HepG2 (cell line): ENCODE data around the gene PTPA. TPM values are rescaled to one million over a fixed set of nuclear protein-coding genes. Genes with fewer than 3 reads are reported as not detected.

ENCODE experiments used
- CHD2 ChIP-seq: IDR thresholded peaks from 2 replicates; pipeline ENCODE4 v1.6.1; 2011; ENCODE audit warnings: low read depth, low read length, improper control_type of control experiment
- CREM ChIP-seq, 2 experiments: sonication (generic) in 1 of 2; formaldehyde crosslinking in 1 of 2; IDR thresholded peaks; 2 replicates each; pipeline versions ENCODE4 v1.4.0 to v1.6.1; 2016 to 2020; ENCODE audit warnings: antibody characterized with exemption in 1 of 2, mild to moderate bottlenecking in 1 of 2, missing genetic modification reagents in 1 of 2
- HNF4A ChIP-seq: sonication (generic); formaldehyde crosslinking; IDR thresholded peaks from 2 replicates; pipeline ENCODE4 v1.4.0; 2020; ENCODE audit warnings: missing genetic modification reagents
- HNRNPLL ChIP-seq: fragments of 200-400 bp; formaldehyde crosslinking; IDR thresholded peaks from 2 replicates; pipeline ENCODE4 v1.6.1; 2017; ENCODE audit warnings: mild to moderate bottlenecking, low read depth, low read length; ENCODE audit not compliant: poor library complexity, severe bottlenecking
- KAT7 ChIP-seq: IDR thresholded peaks from 2 replicates; pipeline ENCODE4 v1.6.1; 2018; ENCODE audit warnings: borderline replicate concordance, missing compliant biosample characterization
- RFX5 ChIP-seq: IDR thresholded peaks from 2 replicates; pipeline ENCODE4 v1.6.1; 2011; ENCODE audit warnings: low read depth, low read length, improper control_type of control experiment
- SMC3 ChIP-seq: IDR thresholded peaks from 2 replicates; pipeline ENCODE4 v1.6.1; 2011; ENCODE audit warnings: low read length, improper control_type of control experiment
- ZNF224 ChIP-seq: sonication (generic); formaldehyde crosslinking; IDR thresholded peaks from 2 replicates; pipeline ENCODE4 v1.5.0; 2020; ENCODE audit warnings: mild to moderate bottlenecking, missing genetic modification reagents
- ZNF430 ChIP-seq: sonication (generic); formaldehyde crosslinking; IDR thresholded peaks from 2 replicates; pipeline ENCODE4 v1.9.0; 2021; ENCODE audit warnings: mild to moderate bottlenecking, missing genetic modification reagents
- ZNF563 ChIP-seq: sonication (generic); formaldehyde crosslinking; IDR thresholded peaks from 2 replicates; pipeline ENCODE4 v1.8.0; 2022; ENCODE audit warnings: mild to moderate bottlenecking, moderate library complexity, missing genetic modification reagents
- ZNF678 ChIP-seq: sonication (generic); formaldehyde crosslinking; IDR thresholded peaks from 2 replicates; pipeline ENCODE4 v1.4.0; 2020; ENCODE audit warnings: mild to moderate bottlenecking, missing genetic modification reagents
- polyA plus RNA-seq, 8 experiments: library from polyadenylated mRNA; depleted of rRNA in 3 of 8; stranded (reverse) in 7 of 8; unstranded in 1 of 8; fragments of >200 nt; fragmentation: Illumina TruSeq in 4 of 8; extraction: Trizol in 4 of 8; gene quantifications; 2 replicates each; pipeline versions ENCODE4 v1.2.1 to v1.2.3, GENCODE V29; 2011 to 2016; ENCODE audit warnings: low read depth in 4 of 8, missing spikeins in 1 of 8, mixed read lengths in 1 of 8; ENCODE audit not compliant: insufficient read depth in 1 of 8
- total RNA-seq, 5 experiments: library from RNA; depleted of rRNA; stranded (reverse); fragments of >200 nt; fragmentation: Illumina TruSeq; extraction: Trizol; gene quantifications; 2 replicates each; pipeline ENCODE4 v1.2.3, GENCODE V29; 2016; ENCODE audit warnings: low read depth in 1 of 5
- TF ChIP-seq, protein P1 (sequence below): fragments of 450-650 bp; IDR thresholded peaks from 2 replicates; pipeline ENCODE4 v1.6.1; 2017
- TF ChIP-seq, protein P2 (sequence below): sonication (generic); formaldehyde crosslinking; IDR thresholded peaks from 2 replicates; pipeline ENCODE4 v1.5.0; 2020; ENCODE audit warnings: missing genetic modification reagents, mild to moderate bottlenecking, borderline replicate concordance
- TF ChIP-seq, protein P3 (sequence below): sonication (generic); formaldehyde crosslinking; IDR thresholded peaks from 2 replicates; pipeline ENCODE4 v1.4.0; 2020; ENCODE audit warnings: missing genetic modification reagents, borderline replicate concordance
- TF ChIP-seq, protein P4 (sequence below): sonication (generic); formaldehyde crosslinking; IDR thresholded peaks from 2 replicates; pipeline ENCODE4 v1.5.0; 2020; ENCODE audit warnings: missing genetic modification reagents, mild to moderate bottlenecking, borderline replicate concordance
- TF ChIP-seq, protein P5 (sequence below): sonication (generic); formaldehyde crosslinking; IDR thresholded peaks from 2 replicates; pipeline ENCODE4 v1.5.0; 2020; ENCODE audit warnings: missing genetic modification reagents, mild to moderate bottlenecking, borderline replicate concordance
- TF ChIP-seq, protein P6 (sequence below): IDR thresholded peaks from 2 replicates; pipeline ENCODE4 v1.6.1; 2016

PTPA gene
- total and polyA plus RNA-seq, 2 of the 13 experiments (the other 11 are each of a cell fraction or from before 2014, with no cell fraction given) = 79.3 to 105 TPM

DNA sequence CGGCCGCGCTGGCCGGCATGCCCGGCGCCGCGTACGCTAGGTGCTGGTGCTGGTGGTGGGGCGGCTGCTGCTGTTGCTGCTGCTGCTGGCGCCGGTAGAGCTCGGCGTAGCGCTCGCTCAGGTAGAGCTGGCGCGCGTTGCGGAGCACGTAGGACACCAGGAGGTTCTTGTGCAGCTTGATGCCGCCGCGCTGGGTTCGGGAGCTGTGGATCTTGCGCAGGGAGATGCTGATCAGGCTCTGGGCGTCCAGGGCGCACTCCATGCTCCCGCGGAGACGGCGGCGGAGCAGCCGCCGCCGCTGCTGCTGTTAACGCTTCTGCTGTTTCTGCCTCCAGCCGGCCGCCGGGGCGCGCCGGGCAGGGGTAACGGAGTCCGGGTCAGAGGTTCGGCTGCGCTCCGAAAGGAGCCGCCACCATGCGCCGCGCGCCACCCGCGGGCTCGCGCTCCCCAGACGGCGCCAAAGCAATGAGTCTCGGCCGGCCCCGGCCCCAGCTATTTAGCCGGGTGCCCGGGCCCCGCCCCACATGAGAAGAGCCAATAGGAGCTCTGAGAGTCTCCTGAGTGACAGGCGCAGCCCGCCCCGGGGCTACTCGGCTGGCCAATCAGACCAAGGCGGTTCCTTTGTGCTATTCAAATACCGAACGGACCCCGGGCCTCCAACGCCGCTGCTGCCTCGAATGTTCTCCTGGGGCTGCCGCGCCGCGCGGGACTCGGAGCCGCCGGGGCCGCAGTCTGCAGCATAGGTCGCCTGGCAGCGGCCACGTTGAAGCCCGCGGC is 66.8 kb downstream of the PTPA start, which contains the start of gene IER5L (continued):
- TF ChIP-seq, protein P1, sequence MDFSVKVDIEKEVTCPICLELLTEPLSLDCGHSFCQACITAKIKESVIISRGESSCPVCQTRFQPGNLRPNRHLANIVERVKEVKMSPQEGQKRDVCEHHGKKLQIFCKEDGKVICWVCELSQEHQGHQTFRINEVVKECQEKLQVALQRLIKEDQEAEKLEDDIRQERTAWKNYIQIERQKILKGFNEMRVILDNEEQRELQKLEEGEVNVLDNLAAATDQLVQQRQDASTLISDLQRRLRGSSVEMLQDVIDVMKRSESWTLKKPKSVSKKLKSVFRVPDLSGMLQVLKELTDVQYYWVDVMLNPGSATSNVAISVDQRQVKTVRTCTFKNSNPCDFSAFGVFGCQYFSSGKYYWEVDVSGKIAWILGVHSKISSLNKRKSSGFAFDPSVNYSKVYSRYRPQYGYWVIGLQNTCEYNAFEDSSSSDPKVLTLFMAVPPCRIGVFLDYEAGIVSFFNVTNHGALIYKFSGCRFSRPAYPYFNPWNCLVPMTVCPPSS = no peak
- TF ChIP-seq ZNF430 (CRISPR knock-in tag) (peak; percentile 46; the same call in 1 of the 2 replicates), SMC3 (no peak), ZNF563 (CRISPR knock-in tag) (peak; percentile 56; the same call in 1 of the 2 replicates), ZNF678 (no peak), ZNF224 (peak; percentile 87), CHD2 (no peak), KAT7 (CRISPR knock-in tag) (peak; percentile 49; the same call in 1 of the 2 replicates), CREM (IDR thresholded peaks at IDR 0.05) (peak; percentile 25; the same call in 1 of the 2 replicates), CREM (CRISPR knock-in tag; IDR thresholded peaks at IDR 0.05) (no peak), HNF4A (CRISPR knock-in tag) (no peak), HNRNPLL (peak; percentile 89), RFX5 (no peak)
- TF ChIP-seq, protein P2, sequence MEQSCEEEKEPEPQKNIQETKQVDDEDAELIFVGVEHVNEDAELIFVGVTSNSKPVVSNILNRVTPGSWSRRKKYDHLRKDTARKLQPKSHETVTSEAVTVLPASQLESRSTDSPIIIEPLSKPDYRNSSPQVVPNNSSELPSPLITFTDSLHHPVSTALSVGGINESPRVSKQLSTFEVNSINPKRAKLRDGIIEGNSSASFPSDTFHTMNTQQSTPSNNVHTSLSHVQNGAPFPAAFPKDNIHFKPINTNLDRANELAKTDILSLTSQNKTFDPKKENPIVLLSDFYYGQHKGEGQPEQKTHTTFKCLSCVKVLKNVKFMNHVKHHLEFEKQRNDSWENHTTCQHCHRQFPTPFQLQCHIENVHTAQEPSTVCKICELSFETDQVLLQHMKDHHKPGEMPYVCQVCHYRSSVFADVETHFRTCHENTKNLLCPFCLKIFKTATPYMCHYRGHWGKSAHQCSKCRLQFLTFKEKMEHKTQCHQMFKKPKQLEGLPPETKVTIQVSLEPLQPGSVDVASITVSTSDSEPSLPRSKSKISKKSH (CRISPR knock-in tag) = peak; percentile 55; the same call in 1 of the 2 replicates
- TF ChIP-seq, protein P3, sequence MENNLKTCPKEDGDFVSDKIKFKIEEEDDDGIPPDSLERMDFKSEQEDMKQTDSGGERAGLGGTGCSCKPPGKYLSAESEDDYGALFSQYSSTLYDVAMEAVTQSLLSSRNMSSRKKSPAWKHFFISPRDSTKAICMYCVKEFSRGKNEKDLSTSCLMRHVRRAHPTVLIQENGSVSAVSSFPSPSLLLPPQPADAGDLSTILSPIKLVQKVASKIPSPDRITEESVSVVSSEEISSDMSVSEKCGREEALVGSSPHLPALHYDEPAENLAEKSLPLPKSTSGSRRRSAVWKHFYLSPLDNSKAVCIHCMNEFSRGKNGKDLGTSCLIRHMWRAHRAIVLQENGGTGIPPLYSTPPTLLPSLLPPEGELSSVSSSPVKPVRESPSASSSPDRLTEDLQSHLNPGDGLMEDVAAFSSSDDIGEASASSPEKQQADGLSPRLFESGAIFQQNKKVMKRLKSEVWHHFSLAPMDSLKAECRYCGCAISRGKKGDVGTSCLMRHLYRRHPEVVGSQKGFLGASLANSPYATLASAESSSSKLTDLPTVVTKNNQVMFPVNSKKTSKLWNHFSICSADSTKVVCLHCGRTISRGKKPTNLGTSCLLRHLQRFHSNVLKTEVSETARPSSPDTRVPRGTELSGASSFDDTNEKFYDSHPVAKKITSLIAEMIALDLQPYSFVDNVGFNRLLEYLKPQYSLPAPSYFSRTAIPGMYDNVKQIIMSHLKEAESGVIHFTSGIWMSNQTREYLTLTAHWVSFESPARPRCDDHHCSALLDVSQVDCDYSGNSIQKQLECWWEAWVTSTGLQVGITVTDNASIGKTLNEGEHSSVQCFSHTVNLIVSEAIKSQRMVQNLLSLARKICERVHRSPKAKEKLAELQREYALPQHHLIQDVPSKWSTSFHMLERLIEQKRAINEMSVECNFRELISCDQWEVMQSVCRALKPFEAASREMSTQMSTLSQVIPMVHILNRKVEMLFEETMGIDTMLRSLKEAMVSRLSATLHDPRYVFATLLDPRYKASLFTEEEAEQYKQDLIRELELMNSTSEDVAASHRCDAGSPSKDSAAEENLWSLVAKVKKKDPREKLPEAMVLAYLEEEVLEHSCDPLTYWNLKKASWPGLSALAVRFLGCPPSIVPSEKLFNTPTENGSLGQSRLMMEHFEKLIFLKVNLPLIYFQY (CRISPR knock-in tag) = peak; percentile 96
- TF ChIP-seq, protein P4, sequence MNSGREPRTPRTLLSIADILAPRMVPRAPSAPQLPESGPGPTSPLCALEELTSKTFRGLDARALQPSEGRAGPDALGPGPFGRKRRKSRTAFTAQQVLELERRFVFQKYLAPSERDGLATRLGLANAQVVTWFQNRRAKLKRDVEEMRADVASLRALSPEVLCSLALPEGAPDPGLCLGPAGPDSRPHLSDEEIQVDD = no peak
- TF ChIP-seq, protein P5, sequence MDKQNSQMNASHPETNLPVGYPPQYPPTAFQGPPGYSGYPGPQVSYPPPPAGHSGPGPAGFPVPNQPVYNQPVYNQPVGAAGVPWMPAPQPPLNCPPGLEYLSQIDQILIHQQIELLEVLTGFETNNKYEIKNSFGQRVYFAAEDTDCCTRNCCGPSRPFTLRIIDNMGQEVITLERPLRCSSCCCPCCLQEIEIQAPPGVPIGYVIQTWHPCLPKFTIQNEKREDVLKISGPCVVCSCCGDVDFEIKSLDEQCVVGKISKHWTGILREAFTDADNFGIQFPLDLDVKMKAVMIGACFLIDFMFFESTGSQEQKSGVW (CRISPR knock-in tag) = no peak
- TF ChIP-seq, protein P6, sequence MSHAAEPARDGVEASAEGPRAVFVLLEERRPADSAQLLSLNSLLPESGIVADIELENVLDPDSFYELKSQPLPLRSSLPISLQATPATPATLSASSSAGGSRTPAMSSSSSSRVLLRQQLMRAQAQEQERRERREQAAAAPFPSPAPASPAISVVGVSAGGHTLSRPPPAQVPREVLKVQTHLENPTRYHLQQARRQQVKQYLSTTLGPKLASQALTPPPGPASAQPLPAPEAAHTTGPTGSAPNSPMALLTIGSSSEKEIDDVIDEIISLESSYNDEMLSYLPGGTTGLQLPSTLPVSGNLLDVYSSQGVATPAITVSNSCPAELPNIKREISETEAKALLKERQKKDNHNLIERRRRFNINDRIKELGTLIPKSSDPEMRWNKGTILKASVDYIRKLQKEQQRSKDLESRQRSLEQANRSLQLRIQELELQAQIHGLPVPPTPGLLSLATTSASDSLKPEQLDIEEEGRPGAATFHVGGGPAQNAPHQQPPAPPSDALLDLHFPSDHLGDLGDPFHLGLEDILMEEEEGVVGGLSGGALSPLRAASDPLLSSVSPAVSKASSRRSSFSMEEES = 0 out of 2 replicates have a peak, but pooled peaks have one; percentile 15
